OCI-LY1 (cell line): ENCODE measurements around the gene USP3.

Experiments
- EZH2 ChIP-seq: fragments of 200-600 bp; sonication (generic), shearing (Covaris generic); IDR thresholded peaks from 2 replicates; pipeline ENCODE4 v1.8.0; 2017; ENCODE audit warnings: borderline replicate concordance, mixed run types, mild to moderate bottlenecking, antibody characterized with exemption, low read length, moderate library complexity, mixed read lengths
- TF ChIP-seq, protein P1 (sequence below): fragments of 200-600 bp; sonication (generic), shearing (Covaris generic); IDR thresholded peaks from 2 replicates; pipeline ENCODE4 v1.5.1; 2017; ENCODE audit warnings: mild to moderate bottlenecking, antibody characterized with exemption, low read length, moderate library complexity, mixed read lengths

GRCh38 chr15:63490345-63491034 lies 13.9 kb upstream of the USP3 start:
- TF ChIP-seq, protein P1, sequence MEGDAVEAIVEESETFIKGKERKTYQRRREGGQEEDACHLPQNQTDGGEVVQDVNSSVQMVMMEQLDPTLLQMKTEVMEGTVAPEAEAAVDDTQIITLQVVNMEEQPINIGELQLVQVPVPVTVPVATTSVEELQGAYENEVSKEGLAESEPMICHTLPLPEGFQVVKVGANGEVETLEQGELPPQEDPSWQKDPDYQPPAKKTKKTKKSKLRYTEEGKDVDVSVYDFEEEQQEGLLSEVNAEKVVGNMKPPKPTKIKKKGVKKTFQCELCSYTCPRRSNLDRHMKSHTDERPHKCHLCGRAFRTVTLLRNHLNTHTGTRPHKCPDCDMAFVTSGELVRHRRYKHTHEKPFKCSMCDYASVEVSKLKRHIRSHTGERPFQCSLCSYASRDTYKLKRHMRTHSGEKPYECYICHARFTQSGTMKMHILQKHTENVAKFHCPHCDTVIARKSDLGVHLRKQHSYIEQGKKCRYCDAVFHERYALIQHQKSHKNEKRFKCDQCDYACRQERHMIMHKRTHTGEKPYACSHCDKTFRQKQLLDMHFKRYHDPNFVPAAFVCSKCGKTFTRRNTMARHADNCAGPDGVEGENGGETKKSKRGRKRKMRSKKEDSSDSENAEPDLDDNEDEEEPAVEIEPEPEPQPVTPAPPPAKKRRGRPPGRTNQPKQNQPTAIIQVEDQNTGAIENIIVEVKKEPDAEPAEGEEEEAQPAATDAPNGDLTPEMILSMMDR, result no peak
- no peak for TF ChIP-seq EZH2
